ENCODE data around the gene SLC12A2. TPM values are rescaled to one million over a fixed set of nuclear protein-coding genes. Genes with fewer than 3 reads are reported as not detected.

The SLC12A2 gene
- total and polyA plus RNA-seq, 10 donors, result 2.0 to 20.4 (median 16.0) TPM

GRCh38 chr5:128163991-128164390, 80.4 kb downstream of the SLC12A2 start:
- no peak overlapping the region for H3K27ac ChIP-seq
- intact Hi-C loops (cut with DNase I; ENCODE audit: low total_unique reads), result no loop called here
- WGBS, 5 donors, result 74 to 92% (median 88%) methylated on average over 2 of the region's 2 CpGs
- DNase-seq, result no peak
- no peaks in the 10 kb centered on the region for H3K4me1 ChIP-seq
- H3K4me3 ChIP-seq, result no peak overlapping the region
- TF ChIP-seq CTCF (IDR thresholded peaks at IDR 0.05 in 8 of 11, conservative IDR thresholded peaks at IDR 0.05 in 3 of 11) (no peak), POLR2A (IDR thresholded peaks at IDR 0.05) (no peak), POLR2AphosphoS5 (IDR thresholded peaks at IDR 0.05) (no peak)
- no peaks in the 10 kb centered on the region for H3K27me3 ChIP-seq (replicated peaks in 1 of 7)
- peaks cover 0 to 87% (median 21%) of the 10 kb centered on the region in 6 donors for H3K36me3 ChIP-seq
- peaks cover 0 to 6% (median 0%) of the 10 kb centered on the region in 8 donors for H3K9me3 ChIP-seq

GRCh38 chr5:128169401-128170017, 85.9 kb downstream of the SLC12A2 start:
- Histone ChIP-seq H3K36me3 (peaks cover 0 to 58% (median 6%) of the 10 kb centered on the region in 6 donors), H3K4me3 (no peak overlapping the region), H3K4me1 (no peaks in the 10 kb centered on the region), H3K27ac (no peak overlapping the region), H3K9me3 (no peaks in the 10 kb centered on the region), H3K27me3 (replicated peaks in 1 of 7) (no peaks in the 10 kb centered on the region)
- WGBS, 5 donors, result 86 to 98% (median 91%) methylated on average over 2 of the region's 2 CpGs
- DNase-seq, result no peak
- intact Hi-C loops (cut with DNase I; ENCODE audit: low total_unique reads), result no loop called here
- TF ChIP-seq POLR2AphosphoS5 (IDR thresholded peaks at IDR 0.05), result no peak
- no peak for TF ChIP-seq CTCF (IDR thresholded peaks at IDR 0.05 in 8 of 11, conservative IDR thresholded peaks at IDR 0.05 in 3 of 11)
- no peak for TF ChIP-seq POLR2A (IDR thresholded peaks at IDR 0.05)

- WGBS, 5 donors, result 85 to 94% (median 92%) methylated on average over 1 of the region's 1 CpG
- H3K27me3 ChIP-seq (replicated peaks in 1 of 7), result no peaks in the 10 kb centered on the region
- no peak overlapping the region for H3K27ac ChIP-seq
These were observed 88.5 kb downstream of the SLC12A2 start for GRCh38 chr5:128172102-128172501.

More at GRCh38 chr5:128172102-128172501, 88.5 kb downstream of the SLC12A2 start:
- Histone ChIP-seq H3K9me3 (no peaks in the 10 kb centered on the region), H3K4me3 (no peak overlapping the region), H3K36me3 (peaks cover 0 to 40% (median 6%) of the 10 kb centered on the region in 6 donors), H3K4me1 (no peaks in the 10 kb centered on the region)
- DNase-seq, result no peak
- intact Hi-C loops (cut with DNase I; ENCODE audit: low total_unique reads), result no loop called here
- no peak for TF ChIP-seq POLR2A (IDR thresholded peaks at IDR 0.05)
- TF ChIP-seq CTCF (IDR thresholded peaks at IDR 0.05 in 8 of 11, conservative IDR thresholded peaks at IDR 0.05 in 3 of 11), result no peak
- TF ChIP-seq POLR2AphosphoS5 (IDR thresholded peaks at IDR 0.05), result no peak
